K562 (cell line): ENCODE results near the gene ACTN1. TPM values are rescaled to one million over a fixed set of nuclear protein-coding genes. Genes with fewer than 3 reads are reported as not detected.

Experiments used
- ATAC-seq: fragments of 200-7000 bp; cut with Tn5 transposase; 3 replicates; pipeline ENCODE4 v1.9.1; 2020; ENCODE audit warnings: moderate library complexity
- BruUV-seq: library from RNA; stranded (reverse); fragments of 400-500 nt; replicated peaks from 2 replicates; lab custom pipeline; 2021; lab: Mats Ljungman, UMichigan
- CTCF ChIA-PET: fragments of 300-600 bp; formaldehyde crosslinking; extraction: SDS; loops from one replicate; lab custom pipeline; 2021; ENCODE audit warnings: low intra/inter-chr PET ratio; lab: Yijun Ruan, JAX
- POLR2A ChIA-PET: fragments of 300-600, 350-650 bp; sonication (Branson Sonifier 250); formaldehyde crosslinking; extraction: SDS; loops from one replicate; lab custom pipeline; 2021; ENCODE audit warnings: antibody characterized with exemption, inconsistent platforms; lab: Yijun Ruan, JAX
- DNase-seq, 4 experiments: peaks; one replicate each; pipeline versions ENCODE4 v3.0.0 to v3.0.0-alpha.2; 2011 to 2018; ENCODE audit warnings: low spot score in 3 of 4, mixed read lengths in 3 of 4; ENCODE audit errors: extremely low read depth in 1 of 4
- FAIRE-seq: peaks from 2 replicates; lab custom pipeline; 2011; peaks lifted over from hg19 to GRCh38; lab: Jason Lieb, UNC
- H2AFZ ChIP-seq: 2 replicates; pipeline ENCODE4 v1.6.0; 2011; ENCODE audit warnings: low read depth, low read length, control low read depth, inconsistent platforms
- H3K27ac ChIP-seq: fragments of 200-600 bp; 3 replicates; pipeline ENCODE4 v1.8.0; 2011; ENCODE audit warnings: low read depth, mild to moderate bottlenecking, control low read depth, inconsistent platforms, low read length, moderate library complexity, mixed read lengths; ENCODE audit errors: extremely low read depth
- H3K27me3 ChIP-seq, 2 experiments: fragments of 300-600 bp in 1 of 2; 2 replicates in 1 of 2; 3 replicates in 1 of 2; pipeline versions ENCODE4 v1.6.0 to v1.8.0; 2011; ENCODE audit warnings: inconsistent platforms in 2 of 2, low read length in 2 of 2, mild to moderate bottlenecking in 1 of 2, mixed read lengths in 1 of 2, moderate library complexity in 1 of 2; ENCODE audit not compliant: control insufficient read depth in 2 of 2, insufficient read depth in 2 of 2
- H3K36me3 ChIP-seq: fragments of 300-600 bp; 3 replicates; pipeline ENCODE4 v1.8.0; 2011; ENCODE audit warnings: mild to moderate bottlenecking, low read length, inconsistent platforms; ENCODE audit not compliant: control insufficient read depth, insufficient read depth
- H3K4me1 ChIP-seq, 2 experiments: fragments of 200-600 bp in 1 of 2; replicated peaks in 1 of 2; 2 replicates in 1 of 2; 3 replicates in 1 of 2; pipeline versions ENCODE4 v1.5.1 to v1.8.0; 2011; ENCODE audit warnings: inconsistent platforms in 2 of 2, low read length in 2 of 2, mild to moderate bottlenecking in 1 of 2, mixed read lengths in 1 of 2, moderate library complexity in 1 of 2; ENCODE audit not compliant: control insufficient read depth in 2 of 2, insufficient read depth in 2 of 2
- H3K4me2 ChIP-seq: 2 replicates; pipeline ENCODE4 v1.6.1; 2011; ENCODE audit warnings: low read length, control low read depth, inconsistent platforms, mixed read lengths; ENCODE audit not compliant: insufficient read depth
- H3K4me3 ChIP-seq: fragments of 200-600 bp; sonication (generic), shearing (Covaris generic); 2 replicates; pipeline ENCODE4 v1.5.1; 2016; ENCODE audit warnings: control low read depth, inconsistent platforms
- H3K79me2 ChIP-seq: fragments of 200-600 bp; 3 replicates; pipeline ENCODE4 v1.8.0; 2011; ENCODE audit warnings: low read length, inconsistent platforms; ENCODE audit not compliant: control insufficient read depth, insufficient read depth
- H3K9ac ChIP-seq, 2 experiments: 2 replicates each; pipeline versions ENCODE4 v1.6.0 to v1.6.1; 2011; ENCODE audit warnings: low read depth in 2 of 2, low read length in 2 of 2, control low read depth in 1 of 2, inconsistent platforms in 1 of 2, mild to moderate bottlenecking in 1 of 2, mixed read lengths in 1 of 2; ENCODE audit not compliant: insufficient read depth in 1 of 2
- H3K9me1 ChIP-seq: one replicate; pipeline ENCODE4 v1.6.0; 2011; ENCODE audit warnings: inconsistent platforms, mild to moderate bottlenecking, low read length, moderate library complexity; ENCODE audit not compliant: control insufficient read depth, insufficient read depth
- H3K9me3 ChIP-seq: replicated peaks from 2 replicates; pipeline ENCODE4 v1.5.1; 2011; ENCODE audit warnings: low read depth, low read length, inconsistent platforms; ENCODE audit not compliant: control insufficient read depth, insufficient read depth
- H4K20me1 ChIP-seq: replicated peaks from 2 replicates; pipeline ENCODE4 v1.6.1; 2011; ENCODE audit warnings: low read length, inconsistent platforms, mixed read lengths; ENCODE audit not compliant: control insufficient read depth, insufficient read depth
- CHD4 ChIP-seq: fragments of 200-600 bp; sonication (generic); IDR thresholded peaks from 3 replicates; pipeline ENCODE4 v1.6.1; 2012; ENCODE audit warnings: low read depth, mild to moderate bottlenecking, mixed read lengths, low read length, inconsistent platforms; ENCODE audit not compliant: insufficient read depth, insufficient replicate concordance, poor library complexity, severe bottlenecking
- FOXA1 ChIP-seq: fragments of 450-650 bp; IDR thresholded peaks from 2 replicates; pipeline ENCODE4 v1.6.1; 2016; ENCODE audit warnings: mild to moderate bottlenecking, borderline replicate concordance
- HNRNPH1 ChIP-seq: fragments of 200-400 bp; formaldehyde crosslinking; optimal IDR thresholded peaks from 2 replicates; pipeline ENCODE3; 2017; ENCODE audit warnings: low read depth, mild to moderate bottlenecking, low read length, moderate library complexity
- RBBP5 ChIP-seq: fragments of 200-600 bp; sonication (generic); IDR thresholded peaks from 2 replicates; pipeline ENCODE4 v1.6.1; 2012; ENCODE audit warnings: borderline replicate concordance, mild to moderate bottlenecking, low read length, control low read depth, inconsistent platforms; ENCODE audit not compliant: insufficient read depth, poor library complexity, severe bottlenecking
- SLC30A9 ChIP-seq: fragments of 250-450 bp; sonication (Bioruptor Pico); IDR thresholded peaks from 2 replicates; pipeline ENCODE4 v1.8.0; 2022; ENCODE audit warnings: mild to moderate bottlenecking, moderate library complexity
- XRCC3 ChIP-seq: fragments of 450-650 bp; IDR thresholded peaks from 2 replicates; pipeline ENCODE4 v1.6.1; 2017; ENCODE audit warnings: mild to moderate bottlenecking, moderate library complexity
- WGBS: fragments of 100-300 bp; shearing (Covaris generic); methylation state at CpG from one replicate; pipeline ENCODE4 v1.1.6; 2016; ENCODE audit warnings: low coverage, mixed read lengths; ENCODE audit not compliant: insufficient coverage; ENCODE audit errors: missing lambda C conversion rate; 5-methylcytosine and 5-hydroxymethylcytosine counted together
- in situ Hi-C: fragments of 300-500 bp; cut with MboI; formaldehyde crosslinking; loops from 4 replicates; pipeline ENCODE4 v1.15.0; 2018; ENCODE audit warnings: inconsistent platforms, mixed read lengths
- intact Hi-C: fragments of 100-400 bp; cut with micrococcal nuclease; formaldehyde crosslinking; loops from 2 replicates; pipeline ENCODE4 v1.14.2; 2022
- polyA plus RNA-seq, 8 experiments: library from polyadenylated mRNA; depleted of rRNA in 4 of 8; stranded (reverse) in 5 of 8; unstranded in 3 of 8; fragments of >200 nt; fragmentation: Nextera tagmentation in 2 of 8; fragmentation: Illumina TruSeq in 1 of 8; extraction: Ambion mirVana in 2 of 8; extraction: Trizol in 1 of 8; gene quantifications; 2 replicates each; pipeline versions ENCODE4 v1.2.1 to v1.2.3, GENCODE V29; 2011 to 2014; ENCODE audit warnings: inconsistent platforms in 1 of 8, missing spikeins in 1 of 8
- total RNA-seq, 7 experiments: library from RNA; depleted of rRNA in 6 of 7; stranded (reverse); fragments of >200 nt in 6 of 7; fragmentation: Illumina TruSeq in 2 of 7; extraction: Trizol in 2 of 7; gene quantifications; 2 replicates each; pipeline versions ENCODE4 v1.2.1 to v1.2.3, GENCODE V29; 2011 to 2021; ENCODE audit warnings: low replicate concordance in 1 of 7
- TF ChIP-seq, protein P1 (sequence below): sonication (generic); formaldehyde crosslinking; IDR thresholded peaks from 2 replicates; pipeline ENCODE4 v1.8.1; 2023; ENCODE audit warnings: mild to moderate bottlenecking, missing genetic modification reagents
- TF ChIP-seq, protein P2 (sequence below): fragments of 450-650 bp; IDR thresholded peaks from 2 replicates; pipeline ENCODE4 v1.6.1; 2017; ENCODE audit warnings: mild to moderate bottlenecking, moderate library complexity

Gene ACTN1
- total and polyA plus RNA-seq, 9 of the 15 experiments (the other 6 are each of a cell fraction or from before 2014, with no cell fraction given), result 2.2 to 67.7 (median 34.5) TPM

- ATAC-seq (no peak), FAIRE-seq (no peak)
- no TSS peak for BruUV-seq
- 84% methylated on average over 6 of the region's 6 CpGs for WGBS
- Histone ChIP-seq H3K27ac (no peak overlapping the region), H3K4me3 (no peak overlapping the region), H3K4me1 (peaks cover 7 to 12% of the 10 kb centered on the region in 2 experiments; a peak in 4 of 5 replicates), H3K9me3 (no peaks in the 10 kb centered on the region)
- TF ChIP-seq FOXA1, result no peak
- TF ChIP-seq, protein P1, sequence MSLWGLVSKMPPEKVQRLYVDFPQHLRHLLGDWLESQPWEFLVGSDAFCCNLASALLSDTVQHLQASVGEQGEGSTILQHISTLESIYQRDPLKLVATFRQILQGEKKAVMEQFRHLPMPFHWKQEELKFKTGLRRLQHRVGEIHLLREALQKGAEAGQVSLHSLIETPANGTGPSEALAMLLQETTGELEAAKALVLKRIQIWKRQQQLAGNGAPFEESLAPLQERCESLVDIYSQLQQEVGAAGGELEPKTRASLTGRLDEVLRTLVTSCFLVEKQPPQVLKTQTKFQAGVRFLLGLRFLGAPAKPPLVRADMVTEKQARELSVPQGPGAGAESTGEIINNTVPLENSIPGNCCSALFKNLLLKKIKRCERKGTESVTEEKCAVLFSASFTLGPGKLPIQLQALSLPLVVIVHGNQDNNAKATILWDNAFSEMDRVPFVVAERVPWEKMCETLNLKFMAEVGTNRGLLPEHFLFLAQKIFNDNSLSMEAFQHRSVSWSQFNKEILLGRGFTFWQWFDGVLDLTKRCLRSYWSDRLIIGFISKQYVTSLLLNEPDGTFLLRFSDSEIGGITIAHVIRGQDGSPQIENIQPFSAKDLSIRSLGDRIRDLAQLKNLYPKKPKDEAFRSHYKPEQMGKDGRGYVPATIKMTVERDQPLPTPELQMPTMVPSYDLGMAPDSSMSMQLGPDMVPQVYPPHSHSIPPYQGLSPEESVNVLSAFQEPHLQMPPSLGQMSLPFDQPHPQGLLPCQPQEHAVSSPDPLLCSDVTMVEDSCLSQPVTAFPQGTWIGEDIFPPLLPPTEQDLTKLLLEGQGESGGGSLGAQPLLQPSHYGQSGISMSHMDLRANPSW (CRISPR knock-in tag), result no peak
- no peak for TF ChIP-seq HNRNPH1
- no peak for TF ChIP-seq CHD4
- TF ChIP-seq XRCC3, result no peak
- TF ChIP-seq SLC30A9 (CRISPR knock-in tag), result no peak
- TF ChIP-seq, protein P2, sequence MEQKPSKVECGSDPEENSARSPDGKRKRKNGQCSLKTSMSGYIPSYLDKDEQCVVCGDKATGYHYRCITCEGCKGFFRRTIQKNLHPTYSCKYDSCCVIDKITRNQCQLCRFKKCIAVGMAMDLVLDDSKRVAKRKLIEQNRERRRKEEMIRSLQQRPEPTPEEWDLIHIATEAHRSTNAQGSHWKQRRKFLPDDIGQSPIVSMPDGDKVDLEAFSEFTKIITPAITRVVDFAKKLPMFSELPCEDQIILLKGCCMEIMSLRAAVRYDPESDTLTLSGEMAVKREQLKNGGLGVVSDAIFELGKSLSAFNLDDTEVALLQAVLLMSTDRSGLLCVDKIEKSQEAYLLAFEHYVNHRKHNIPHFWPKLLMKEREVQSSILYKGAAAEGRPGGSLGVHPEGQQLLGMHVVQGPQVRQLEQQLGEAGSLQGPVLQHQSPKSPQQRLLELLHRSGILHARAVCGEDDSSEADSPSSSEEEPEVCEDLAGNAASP, result no peak
- no peak for TF ChIP-seq RBBP5
- TF ChIP-seq, all 486 proteins: peak for 0
- no peaks in the 10 kb centered on the region for H3K27me3 ChIP-seq
- H3K79me2 ChIP-seq, result peaks cover 24% of the 10 kb centered on the region; the same call in 2 of the 3 replicates
- ChIA-PET CTCF (no interaction called here), POLR2A (interaction anchor here (1.6 kb wide), 1 partner anchor 9 kb away, joined by 8 read pairs; no protein-coding TSS in a partner anchor)
- intact Hi-C loops (no loop called here), in situ Hi-C loops (no loop called here)
- no peaks in the 10 kb centered on the region for H3K9me1 ChIP-seq
- H3K9ac ChIP-seq, result no peak overlapping the region
- H4K20me1 ChIP-seq, result no peaks in the 10 kb centered on the region
- peaks cover 4% of the 10 kb centered on the region; the same call in 2 of the 3 replicates for H3K36me3 ChIP-seq
- H3K4me2 ChIP-seq, result no peak overlapping the region
- no peak for DNase-seq
- H2AFZ ChIP-seq, result no peak overlapping the region
Measured at GRCh38 chr14:68958553-68958952, 20.5 kb downstream of the ACTN1 start.
